ENCODE measurements around the gene GPATCH3. TPM values are rescaled to one million over a fixed set of nuclear protein-coding genes. Genes with fewer than 3 reads are reported as not detected.
A peak's percentile ranks its signal among the peaks of the same experiment; 100 is the strongest.

Gene GPATCH3
- total and polyA plus RNA-seq, 2 of the 4 experiments (the other 2 are of a cell fraction): 5.2 to 8.0 TPM

- DNase-seq (peak; percentile 58), ATAC-seq (ENCODE audit: low read depth) (peak; percentile 70)
- Histone ChIP-seq H2BK15ac (ENCODE audit: low read depth, low read length) (no peak overlapping the region), H4K8ac (ENCODE audit: low read depth in 2 of 2, low read length in 2 of 2) (no peak overlapping the region), H2AK9ac (replicated peaks; ENCODE audit: low read depth, low read length, poor library complexity) (no peak overlapping the region), H3K4me1 (ENCODE audit: control insufficient read depth, insufficient read depth, low read length) (no peaks in the 10 kb centered on the region), H2AFZ (replicated peaks; ENCODE audit: low read length, poor library complexity) (no peak overlapping the region), H4K20me1 (ENCODE audit: insufficient read depth, low read length) (no peaks in the 10 kb centered on the region; the same call in 1 of the 2 replicates), H3K18ac (ENCODE audit: low read depth, low read length) (no peak overlapping the region), H3K4ac (ENCODE audit: low read depth, low read length) (no peak overlapping the region), H3K36me3 (ENCODE audit: control insufficient read depth, insufficient read depth, low read length) (peaks cover 20% of the 10 kb centered on the region), H3K9ac (ENCODE audit: low read depth, low read length) (no peak overlapping the region), H3K9me1 (ENCODE audit: insufficient read depth, low read length) (0 out of 2 replicates have a peak, but pooled peaks cover 1% of the 10 kb centered on the region), H3K23ac (ENCODE audit: low read depth, low read length) (no peak overlapping the region), H3K27me3 (ENCODE audit: control insufficient read depth, insufficient read depth, low read length) (no peaks in the 10 kb centered on the region), H4K5ac (ENCODE audit: low read depth, low read length) (no peak overlapping the region), H3K56ac (ENCODE audit: extremely low read depth, insufficient read depth, low read length) (no peak overlapping the region), H3K27ac (ENCODE audit: insufficient read depth, low read length) (no peak overlapping the region), H2BK20ac (ENCODE audit: low read depth, low read length) (no peak overlapping the region), H2BK5ac (ENCODE audit: low read depth, low read length, poor library complexity, severe bottlenecking) (no peak overlapping the region), H3K14ac (replicated peaks; ENCODE audit: low read depth, low read length) (no peak overlapping the region), H2BK120ac (ENCODE audit: low read depth, low read length) (no peak overlapping the region), H3K4me2 (ENCODE audit: low read depth, low read length) (no peak overlapping the region), H3K9me3 (ENCODE audit: control insufficient read depth, insufficient read depth, low read length) (no peaks in the 10 kb centered on the region), H4K91ac (ENCODE audit: insufficient read depth, low read depth, low read length) (no peak overlapping the region), H2AK5ac (ENCODE audit: low read depth, low read length) (no peak overlapping the region), H3K79me1 (ENCODE audit: low read depth in 1 of 2, low read length in 2 of 2) (no peaks in the 10 kb centered on the region), H3K4me3 (ENCODE audit: insufficient read depth, low read depth, low read length) (no peak overlapping the region)
- TF ChIP-seq MAFK (IDR thresholded peaks at IDR 0.05; ENCODE audit: low read depth, low read length) (no peak), CHD1 (IDR thresholded peaks at IDR 0.05; ENCODE audit: low read depth, low read length) (no peak), USF2 (IDR thresholded peaks at IDR 0.05; ENCODE audit: low read depth, low read length) (no peak), SMC3 (IDR thresholded peaks at IDR 0.05; ENCODE audit: low read depth, low read length) (no peak), RFX5 (IDR thresholded peaks at IDR 0.05; ENCODE audit: low read depth, low read length) (no peak), CEBPB (IDR thresholded peaks at IDR 0.05; ENCODE audit: low read depth, low read length) (no peak), NFE2L2 (IDR thresholded peaks at IDR 0.05; ENCODE audit: low read depth, low read length) (no peak), MAZ (IDR thresholded peaks at IDR 0.05; ENCODE audit: borderline replicate concordance, low read depth, low read length) (no peak), FOS (IDR thresholded peaks at IDR 0.05; ENCODE audit: low read depth, low read length) (no peak), POLR2A (IDR thresholded peaks at IDR 0.05; ENCODE audit: low read depth, low read length) (no peak), MXI1 (IDR thresholded peaks at IDR 0.05; ENCODE audit: borderline replicate concordance, low read depth, low read length) (no peak)
- CTCF ChIA-PET: interaction anchor here (0.6 to 0.9 kb wide), 2 partner anchors 31 to 259 kb away, joined by 3 to 4 read pairs; no protein-coding TSS in a partner anchor
- BruUV-seq (replicated peaks): no TSS peak
- dilution Hi-C loops (cut with HindIII; ENCODE audit: low sequenced_read_pairs, unreplicated experiment): no loop called here
- intact Hi-C loops (cut with micrococcal nuclease): no loop called here
- 82% methylated on average over 2 of the region's 4 CpGs; no CpG with 5 or more reads in 1 of the 2 experiments for WGBS, 2 experiments (ENCODE audit: extremely low coverage in 2 of 2, insufficient read length in 1 of 2)
- in situ Hi-C loops (cut with MboI; ENCODE audit: low sequenced_read_pairs): no loop called here
- POLR2A ChIA-PET (ENCODE audit: unreplicated experiment): no interaction called here
Observed at GRCh38 chr1:26858160-26858559, 42.1 kb downstream of the GPATCH3 start.

Data from IMR-90 (cell line).